H9 (cell line): ENCODE measurements around the gene FAM89B. TPM values are rescaled to one million over a fixed set of nuclear protein-coding genes. Genes with fewer than 3 reads are reported as not detected.

Experiments
- DNase-seq: peaks from one replicate; pipeline ENCODE4 v3.0.0-alpha.2; 2017
- H2AFZ ChIP-seq: one replicate; pipeline ENCODE4 v1.6.1; 2013; ENCODE audit warnings: mild to moderate bottlenecking, low read length, control low read depth, moderate library complexity
- H2AK5ac ChIP-seq: 2 replicates; pipeline ENCODE4 v1.6.1; 2013; ENCODE audit warnings: low read length, control low read depth, mixed read lengths; ENCODE audit not compliant: insufficient read length
- H2BK120ac ChIP-seq: one replicate; pipeline ENCODE4 v1.6.1; 2013; ENCODE audit warnings: low read depth, mild to moderate bottlenecking, low read length, control low read depth, inconsistent platforms; ENCODE audit not compliant: poor library complexity, severe bottlenecking
- H2BK12ac ChIP-seq: 2 replicates; pipeline ENCODE4 v1.6.1; 2013; ENCODE audit warnings: low read length, control low read depth, mixed read lengths, low read depth; ENCODE audit not compliant: insufficient read length
- H2BK15ac ChIP-seq: 2 replicates; pipeline ENCODE4 v1.6.1; 2013; ENCODE audit warnings: low read depth, low read length, control low read depth
- H2BK20ac ChIP-seq: one replicate; pipeline ENCODE4 v1.6.1; 2013; ENCODE audit warnings: low read depth, mild to moderate bottlenecking, low read length, control low read depth, inconsistent platforms; ENCODE audit not compliant: poor library complexity, severe bottlenecking
- H2BK5ac ChIP-seq: 2 replicates; pipeline ENCODE4 v1.6.1; 2013; ENCODE audit warnings: low read length, control low read depth, mixed read lengths; ENCODE audit not compliant: insufficient read length
- H3K14ac ChIP-seq: 2 replicates; pipeline ENCODE4 v1.6.1; 2013; ENCODE audit warnings: low read length, control low read depth; ENCODE audit not compliant: insufficient read depth
- H3K18ac ChIP-seq: 2 replicates; pipeline ENCODE4 v1.6.1; 2013; ENCODE audit warnings: low read depth, mild to moderate bottlenecking, mixed read lengths, low read length, control low read depth; ENCODE audit not compliant: insufficient read length
- H3K23ac ChIP-seq: 2 replicates; pipeline ENCODE4 v1.6.1; 2013; ENCODE audit warnings: low read length, control low read depth, mixed read lengths, low read depth; ENCODE audit not compliant: insufficient read length
- H3K23me2 ChIP-seq: 2 replicates; pipeline ENCODE4 v1.6.1; 2013; ENCODE audit warnings: low read depth, mild to moderate bottlenecking, mixed read lengths, low read length, control low read depth; ENCODE audit not compliant: insufficient read length, poor library complexity, severe bottlenecking
- H3K27ac ChIP-seq: 2 replicates; pipeline ENCODE4 v1.5.1; 2013; ENCODE audit warnings: low read length, control low read depth, mixed read lengths, low read depth; ENCODE audit not compliant: insufficient read length
- H3K27me3 ChIP-seq: 2 replicates; pipeline ENCODE4 v1.6.1; 2013; ENCODE audit warnings: low read length, control low read depth, inconsistent platforms; ENCODE audit not compliant: insufficient read depth
- H3K4ac ChIP-seq: 2 replicates; pipeline ENCODE4 v1.6.1; 2013; ENCODE audit warnings: low read depth, mild to moderate bottlenecking, control low read depth, inconsistent platforms, low read length, moderate library complexity
- H3K4me1 ChIP-seq: 2 replicates; pipeline ENCODE4 v1.6.1; 2013; ENCODE audit warnings: low read length, control low read depth, inconsistent platforms; ENCODE audit not compliant: insufficient read depth
- H3K4me2 ChIP-seq: 2 replicates; pipeline ENCODE4 v1.6.1; 2013; ENCODE audit warnings: low read length, control low read depth, mixed read lengths; ENCODE audit not compliant: insufficient read length, insufficient read depth
- H3K56ac ChIP-seq: 2 replicates; pipeline ENCODE4 v1.6.1; 2013; ENCODE audit warnings: low read depth, mild to moderate bottlenecking, mixed read lengths, low read length, control low read depth; ENCODE audit not compliant: insufficient read length
- H3K79me1 ChIP-seq: 2 replicates; pipeline ENCODE4 v1.6.1; 2013; ENCODE audit warnings: low read depth, mild to moderate bottlenecking, moderate library complexity, low read length, control low read depth, inconsistent platforms; ENCODE audit not compliant: insufficient read depth, poor library complexity, severe bottlenecking
- H3K79me2 ChIP-seq: 2 replicates; pipeline ENCODE4 v1.6.1; 2013; ENCODE audit warnings: low read length, control low read depth, inconsistent platforms; ENCODE audit not compliant: insufficient read depth
- H3K9ac ChIP-seq: 2 replicates; pipeline ENCODE4 v1.6.1; 2013; ENCODE audit warnings: low read length, control low read depth, mixed read lengths; ENCODE audit not compliant: insufficient read length; ENCODE audit errors: extremely low read depth
- H3K9me3 ChIP-seq: one replicate; pipeline ENCODE4 v1.6.1; 2013; ENCODE audit warnings: low read depth, low read length, inconsistent platforms; ENCODE audit not compliant: control insufficient read depth
- H3T11ph ChIP-seq: one replicate; pipeline ENCODE4 v1.6.1; 2013; ENCODE audit warnings: mild to moderate bottlenecking, low read length, control low read depth, inconsistent platforms
- H4K20me1 ChIP-seq: one replicate; pipeline ENCODE4 v1.6.1; 2013; ENCODE audit not compliant: control insufficient read depth, insufficient read length, insufficient read depth
- H4K5ac ChIP-seq: 2 replicates; pipeline ENCODE4 v1.6.1; 2013; ENCODE audit warnings: low read depth, mild to moderate bottlenecking, mixed read lengths, low read length, control low read depth; ENCODE audit not compliant: insufficient read length
- H4K8ac ChIP-seq: replicated peaks from 2 replicates; pipeline ENCODE4 v1.6.1; 2013; ENCODE audit warnings: low read length, control low read depth, mixed read lengths, low read depth; ENCODE audit not compliant: insufficient read length
- H4K91ac ChIP-seq: 2 replicates; pipeline ENCODE4 v1.6.1; 2013; ENCODE audit warnings: low read depth, mild to moderate bottlenecking, moderate library complexity, mixed read lengths, low read length, control low read depth; ENCODE audit not compliant: insufficient read length
- H3K27ac Mint-ChIP-seq, 3 experiments: 2 replicates in 2 of 3; 3 replicates in 1 of 3; pipeline ENCODE4 v1.8.0; 2020 to 2021; ENCODE audit warnings: mixed read lengths in 3 of 3, mild to moderate bottlenecking in 1 of 3, moderate library complexity in 1 of 3
- H3K27me3 Mint-ChIP-seq: 2 replicates; pipeline ENCODE4 v1.8.0; 2021; ENCODE audit warnings: low read depth, mild to moderate bottlenecking, moderate library complexity, mixed read lengths
- H3K36me3 Mint-ChIP-seq, 3 experiments: 2 replicates in 2 of 3; 3 replicates in 1 of 3; pipeline ENCODE4 v1.8.0; 2020 to 2021; ENCODE audit warnings: low read depth in 3 of 3, mixed read lengths in 3 of 3; ENCODE audit not compliant: insufficient read depth in 1 of 3
- H3K4me1 Mint-ChIP-seq, 2 experiments: 2 replicates each; pipeline ENCODE4 v1.8.0; 2020; ENCODE audit warnings: mixed read lengths in 2 of 2
- H3K4me3 Mint-ChIP-seq, 2 experiments: 2 replicates in 1 of 2; 3 replicates in 1 of 2; pipeline ENCODE4 v1.8.0; 2020 to 2021; ENCODE audit warnings: mild to moderate bottlenecking in 2 of 2, mixed read lengths in 2 of 2, moderate library complexity in 1 of 2
- H3K9me3 Mint-ChIP-seq, 2 experiments: 2 replicates in 1 of 2; 3 replicates in 1 of 2; pipeline ENCODE4 v1.8.0; 2020; ENCODE audit warnings: mild to moderate bottlenecking in 2 of 2, mixed read lengths in 2 of 2, moderate library complexity in 1 of 2
- CTCF ChIP-seq: fragments of 200-600 bp; sonication (generic); conservative IDR thresholded peaks from 3 replicates; pipeline ENCODE4 v1.8.0; 2021; ENCODE audit warnings: antibody characterized with exemption, mild to moderate bottlenecking
- WGBS: extraction: QIAGEN DNeasy Blood & Tissue Kit; methylation state at CpG from one replicate; pipeline ENCODE4 v1.1.7; 2013; ENCODE audit warnings: missing lambda C conversion rate, low lambda C conversion rate, mixed read lengths; ENCODE audit not compliant: insufficient read length; ENCODE audit errors: extremely low coverage; 5-methylcytosine and 5-hydroxymethylcytosine counted together
- total RNA-seq: library from RNA; stranded (reverse); gene quantifications from 2 replicates; pipeline ENCODE4 v1.2.1, GENCODE V29; 2021

FAM89B gene
- total RNA-seq, 1 experiment from 2014 or later = 21.7 TPM

- no peak for DNase-seq
- Histone ChIP-seq H3K27me3 (no peaks in the 10 kb centered on the region; the same call in 1 of the 2 replicates), H4K5ac (no peak overlapping the region), H4K20me1 (no peaks in the 10 kb centered on the region), H2AK5ac (no peak overlapping the region), H3K4me1 (no peaks in the 10 kb centered on the region; the same call in 1 of the 2 replicates), H3K79me1 (peaks cover 4% of the 10 kb centered on the region), H3K56ac (no peak overlapping the region), H3K18ac (peak overlapping the region; percentile 7), H2BK20ac (no peak overlapping the region), H3K23me2 (peaks cover 19% of the 10 kb centered on the region), H3K9me3 (no peaks in the 10 kb centered on the region), H3T11ph (no peak overlapping the region), H4K91ac (no peak overlapping the region), H4K8ac (no peak overlapping the region), H2BK12ac (no peak overlapping the region), H3K14ac (no peak overlapping the region), H3K4me2 (peak overlapping the region; percentile 78), H3K79me2 (no peaks in the 10 kb centered on the region; the same call in 1 of the 2 replicates), H2BK120ac (no peak overlapping the region), H2AFZ (no peak overlapping the region), H3K9ac (peak overlapping the region; percentile 20), H3K4ac (no peak overlapping the region), H2BK5ac (no peak overlapping the region), H3K27ac (no peak overlapping the region), H3K23ac (no peak overlapping the region), H2BK15ac (no peak overlapping the region)
- H3K36me3 Mint-ChIP-seq = peaks cover 6 to 14% (median 9%) of the 10 kb centered on the region in 3 experiments; a peak in 6 of 7 replicates
- no CpG with 5 or more reads among the region's 28 CpGs for whole genome bisulfite sequencing
- H3K4me1 Mint-ChIP-seq = peaks cover 23 to 37% of the 10 kb centered on the region in 2 experiments
- peak overlapping the region; percentile 99 for H3K4me3 Mint-ChIP-seq
- no peaks in the 10 kb centered on the region; a peak in 1 of 5 replicates for H3K9me3 Mint-ChIP-seq
- H3K27me3 Mint-ChIP-seq = no peaks in the 10 kb centered on the region; the same call in 1 of the 2 replicates
- peak overlapping the region; percentile 14 to 98 (median 95); a peak in 6 of 7 replicates for H3K27ac Mint-ChIP-seq
- TF ChIP-seq CTCF = no peak
Measured at GRCh38 chr11:65569164-65569972, 3.0 kb upstream of the FAM89B start.
